ENCODE data around the gene EXOC3L1.

The EXOC3L1 gene

DNA sequence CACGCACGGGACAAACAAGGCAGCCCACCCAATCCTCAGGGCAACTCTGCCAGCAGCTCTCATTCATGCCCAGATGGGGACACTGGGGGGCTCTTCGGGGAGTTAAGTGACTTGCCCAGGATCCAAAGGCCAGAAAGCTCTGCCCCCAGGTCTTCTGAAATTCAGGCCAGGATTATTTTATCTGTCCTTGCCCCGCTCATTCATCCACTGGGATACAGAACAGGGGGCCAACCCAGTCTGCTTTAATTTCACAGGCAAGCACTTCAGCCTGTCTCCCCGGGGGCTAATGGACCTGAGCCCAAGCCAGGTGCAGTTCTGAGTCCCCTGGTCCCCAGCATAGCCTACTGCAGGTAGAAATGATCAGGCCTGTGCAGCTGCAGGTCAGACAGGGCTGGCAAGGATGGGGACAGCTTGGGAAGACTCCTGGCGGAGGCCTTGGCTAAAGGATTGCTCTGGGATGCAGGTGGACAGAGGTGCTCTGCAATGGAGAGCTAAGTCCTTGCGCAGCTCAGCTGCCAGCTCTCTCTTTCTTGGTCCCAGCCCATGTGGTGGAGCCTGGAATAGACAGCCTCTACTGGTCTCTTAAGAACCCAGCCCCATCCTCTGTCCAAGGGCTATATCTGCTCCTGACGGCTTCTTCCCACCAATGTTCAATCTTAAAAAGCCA lies 38.4 kb downstream of the EXOC3L1 start:
- ChIA-PET POLR2A (interaction anchor here (1.1 to 1.5 kb wide), 4 partner anchors 10 to 134 kb away, joined by 3 to 6 read pairs (median 4); no protein-coding TSS in a partner anchor), CTCF (interaction anchor here (0.8 to 13.2 kb wide), 17 partner anchors 8 to 204 kb away, joined by 3 to 241 read pairs (median 4); partner anchors contain the start of genes CES3, FBXL8, NOL3 and TRADD)
- TF ChIP-seq, protein P1, sequence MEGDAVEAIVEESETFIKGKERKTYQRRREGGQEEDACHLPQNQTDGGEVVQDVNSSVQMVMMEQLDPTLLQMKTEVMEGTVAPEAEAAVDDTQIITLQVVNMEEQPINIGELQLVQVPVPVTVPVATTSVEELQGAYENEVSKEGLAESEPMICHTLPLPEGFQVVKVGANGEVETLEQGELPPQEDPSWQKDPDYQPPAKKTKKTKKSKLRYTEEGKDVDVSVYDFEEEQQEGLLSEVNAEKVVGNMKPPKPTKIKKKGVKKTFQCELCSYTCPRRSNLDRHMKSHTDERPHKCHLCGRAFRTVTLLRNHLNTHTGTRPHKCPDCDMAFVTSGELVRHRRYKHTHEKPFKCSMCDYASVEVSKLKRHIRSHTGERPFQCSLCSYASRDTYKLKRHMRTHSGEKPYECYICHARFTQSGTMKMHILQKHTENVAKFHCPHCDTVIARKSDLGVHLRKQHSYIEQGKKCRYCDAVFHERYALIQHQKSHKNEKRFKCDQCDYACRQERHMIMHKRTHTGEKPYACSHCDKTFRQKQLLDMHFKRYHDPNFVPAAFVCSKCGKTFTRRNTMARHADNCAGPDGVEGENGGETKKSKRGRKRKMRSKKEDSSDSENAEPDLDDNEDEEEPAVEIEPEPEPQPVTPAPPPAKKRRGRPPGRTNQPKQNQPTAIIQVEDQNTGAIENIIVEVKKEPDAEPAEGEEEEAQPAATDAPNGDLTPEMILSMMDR (IDR thresholded peaks at IDR 0.05; ENCODE audit: insufficient read depth, low read length, missing control alignments) = no peak
- DNase-seq (ENCODE audit: low read depth, low spot score) = no peak
- peak overlapping the region; percentile 64 for H3K4me3 ChIP-seq (ENCODE audit: low read depth, low read length)

GRCh38 chr16:67150833-67151396 lies 39.0 kb downstream of the EXOC3L1 start, which contains the start of gene B3GNT9:
B3GNT9 (minus strand) TSS chr16:67150998; CDS start chr16:67150485, 513 bp downstream.
- CTCF ChIA-PET = interaction anchor here (0.8 to 13.2 kb wide), 17 partner anchors 9 to 203 kb away, joined by 3 to 241 read pairs (median 4); partner anchors contain the start of genes CES3, FBXL8, NOL3 and TRADD
- DNase-seq (ENCODE audit: low read depth, low spot score) = no peak
- H3K4me3 ChIP-seq (ENCODE audit: low read depth, low read length) = peak within 1 kb of the TSS; percentile 64
- POLR2A ChIA-PET = interaction anchor here (0.7 to 1.5 kb wide), 7 partner anchors 9 to 133 kb away, joined by 3 to 6 read pairs (median 4); partner anchors contain the start of gene NOL3
- TF ChIP-seq, protein P1 (IDR thresholded peaks at IDR 0.05; ENCODE audit: insufficient read depth, low read length, missing control alignments) = no peak

- H3K4me3 ChIP-seq (ENCODE audit: low read depth, low read length) = peak overlapping the region; percentile 64
- ChIA-PET POLR2A (interaction anchor here (0.6 to 1.5 kb wide), 8 partner anchors 9 to 211 kb away, joined by 3 to 6 read pairs (median 4); partner anchors contain the start of gene NOL3), CTCF (interaction anchor here (0.8 to 13.2 kb wide), 13 partner anchors 9 to 192 kb away, joined by 3 to 241 read pairs (median 5); partner anchors contain the start of genes CES3, FBXL8, NOL3 and TRADD)
- no peak for DNase-seq (ENCODE audit: low read depth, low spot score)
- TF ChIP-seq, protein P1 (IDR thresholded peaks at IDR 0.05; ENCODE audit: insufficient read depth, low read length, missing control alignments) = peak; percentile 10
These were observed 39.7 kb downstream of the EXOC3L1 start for GRCh38 chr16:67150047-67150832.

- CTCF ChIA-PET = interaction anchor here (0.5 to 1.7 kb wide), 6 partner anchors 8 to 188 kb away, joined by 3 to 5 read pairs (median 4); partner anchors contain the start of gene CES3
These were observed 40.5 kb downstream of the EXOC3L1 start for GRCh38 chr16:67149276-67150046.

DNA sequence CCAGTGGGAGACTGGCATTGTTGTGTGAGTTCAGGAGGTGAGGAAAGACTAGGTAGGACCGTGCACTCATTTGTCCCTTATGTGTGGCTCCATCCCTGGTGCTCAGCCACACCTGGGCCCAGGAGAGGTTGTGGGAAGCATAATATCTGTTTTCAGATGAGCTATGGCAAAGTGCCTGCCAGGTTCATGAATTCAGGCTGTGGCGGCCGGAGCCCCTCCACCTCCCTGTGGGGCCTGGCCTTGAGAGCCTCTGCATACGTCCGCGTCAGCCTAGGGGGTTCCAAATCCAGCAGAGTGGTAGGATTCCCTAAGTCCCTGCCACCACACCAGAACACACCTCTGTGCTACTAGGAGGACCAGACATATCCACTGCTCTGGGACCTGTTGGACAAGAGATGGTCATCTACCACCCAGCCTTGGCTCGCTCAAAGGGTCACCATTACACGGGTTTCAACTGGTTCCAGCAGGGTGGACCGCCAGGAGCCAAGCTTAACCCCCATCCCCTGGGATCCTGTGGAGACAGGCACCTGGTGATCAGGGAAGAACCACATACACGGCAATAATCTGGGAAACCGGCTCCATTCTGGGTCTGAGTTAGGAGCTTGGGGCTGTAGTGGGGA lies 41.2 kb downstream of the EXOC3L1 start:
- DNase-seq (ENCODE audit: low read depth, low spot score) = no peak
- H3K4me3 ChIP-seq (ENCODE audit: low read depth, low read length) = no peak overlapping the region
- ChIA-PET CTCF (interaction anchor here (0.7 to 1.7 kb wide), 5 partner anchors 9 to 187 kb away, joined by 3 to 5 read pairs (median 4); partner anchors contain the start of gene CES3), POLR2A (interaction anchor here (0.7 kb wide), 1 partner anchor 47 kb away, joined by 3 read pairs; no protein-coding TSS in a partner anchor)
- TF ChIP-seq, protein P1 (IDR thresholded peaks at IDR 0.05; ENCODE audit: insufficient read depth, low read length, missing control alignments) = no peak

More at GRCh38 chr16:67149276-67150046, 40.5 kb downstream of the EXOC3L1 start:
- DNase-seq (ENCODE audit: low read depth, low spot score) = no peak
- POLR2A ChIA-PET = no interaction called here
- H3K4me3 ChIP-seq (ENCODE audit: low read depth, low read length) = peak overlapping the region; percentile 18
- TF ChIP-seq, protein P1 (IDR thresholded peaks at IDR 0.05; ENCODE audit: insufficient read depth, low read length, missing control alignments) = no peak

All from AG04449 (cell line).